HCT116 (cell line): ENCODE measurements around the gene CHKA. TPM values are rescaled to one million over a fixed set of nuclear protein-coding genes. Genes with fewer than 3 reads are reported as not detected.

Experiments used
- ATAC-seq: fragments of 200-7000 bp; cut with Tn5 transposase; 2 replicates; pipeline ENCODE4 v1.9.1; 2020; ENCODE audit warnings: mild to moderate bottlenecking, moderate library complexity
- BruUV-seq: library from RNA; stranded (reverse); fragments of 400-500 nt; replicated peaks from 2 replicates; lab custom pipeline; 2021; lab: Mats Ljungman, UMichigan
- CTCF ChIA-PET: fragments of 300-600 bp; sonication (Branson Sonifier 250); formaldehyde crosslinking; loops from one replicate; lab custom pipeline; 2021; ENCODE audit warnings: antibody characterized with exemption; lab: Charles Lee
- POLR2A ChIA-PET: fragments of 300-600, 350-600 bp; sonication (Branson Sonifier 250); formaldehyde crosslinking; loops from one replicate; lab custom pipeline; 2021; ENCODE audit warnings: antibody characterized with exemption; lab: Charles Lee
- RAD21 ChIA-PET, 2 experiments: fragments of 300-600 bp; sonication (Branson Sonifier 250); formaldehyde crosslinking; loops; one replicate each; lab custom pipeline; 2023; ENCODE audit warnings: low total read pairs in 2 of 2; ENCODE audit not compliant: uncharacterized antibody in 2 of 2, unreplicated experiment in 2 of 2, low non-redundant PET in 1 of 2; lab: Charles Lee
- DNase-seq: peaks from one replicate; pipeline ENCODE4 v3.0.0-alpha.2; 2010; ENCODE audit warnings: low read depth, low spot score
- H2AFZ ChIP-seq: fragments of 200-600 bp; shearing (Covaris generic), sonication (generic); 2 replicates; pipeline ENCODE4 v1.6.1; 2017; ENCODE audit warnings: low read depth, mixed run types, mixed read lengths, antibody characterized with exemption, low read length; ENCODE audit not compliant: poor library complexity, severe bottlenecking
- H3K27ac ChIP-seq: 2 replicates; pipeline ENCODE4 v1.5.1; 2012; ENCODE audit warnings: low read depth, low read length
- H3K27me3 ChIP-seq: fragments of 200-600 bp; sonication (generic); 2 replicates; pipeline ENCODE4 v1.6.1; 2016; ENCODE audit warnings: mixed run types, low read length, mixed read lengths; ENCODE audit not compliant: insufficient read depth
- H3K36me3 ChIP-seq, 2 experiments: fragments of 200-500 bp in 1 of 2; fragments of 200-600 bp in 1 of 2; sonication (Bioruptor generic) in 1 of 2; sonication (generic) in 1 of 2; 2 replicates each; pipeline versions ENCODE4 v1.5.1 to v1.6.1; 2014 to 2016; ENCODE audit warnings: low read length in 2 of 2, inconsistent platforms in 1 of 2, mixed read lengths in 1 of 2, mixed run types in 1 of 2; ENCODE audit not compliant: insufficient read depth in 2 of 2, control insufficient read depth in 1 of 2
- H3K4me1 ChIP-seq, 2 experiments: fragments of 200-600 bp in 1 of 2; sonication (generic) in 1 of 2; 2 replicates each; pipeline versions ENCODE4 v1.5.1 to v1.6.1; 2012 to 2017; ENCODE audit warnings: low read length in 2 of 2, inconsistent platforms in 1 of 2, mild to moderate bottlenecking in 1 of 2, mixed read lengths in 1 of 2, mixed run types in 1 of 2, moderate library complexity in 1 of 2; ENCODE audit not compliant: insufficient read depth in 2 of 2, control insufficient read depth in 1 of 2
- H3K4me2 ChIP-seq: fragments of 200-600 bp; sonication (generic); 2 replicates; pipeline ENCODE4 v1.6.1; 2017; ENCODE audit warnings: mixed run types, low read length, mixed read lengths
- H3K4me3 ChIP-seq, 2 experiments: fragments of 200-600 bp in 1 of 2; sonication (generic) in 1 of 2; replicated peaks in 1 of 2; 2 replicates each; pipeline ENCODE4 v1.5.1; 2011 to 2016; ENCODE audit warnings: low read length in 2 of 2, control low read depth in 1 of 2, low read depth in 1 of 2, mild to moderate bottlenecking in 1 of 2, mixed read lengths in 1 of 2, mixed run types in 1 of 2
- H3K79me2 ChIP-seq: fragments of 200-600 bp; sonication (generic); 2 replicates; pipeline ENCODE4 v1.6.1; 2017; ENCODE audit warnings: mild to moderate bottlenecking, mixed run types, low read length, moderate library complexity, mixed read lengths; ENCODE audit not compliant: insufficient read depth
- H3K9ac ChIP-seq: fragments of 200-600 bp; sonication (generic); 2 replicates; pipeline ENCODE4 v1.6.1; 2016; ENCODE audit warnings: low read length, mixed read lengths
- H3K9me2 ChIP-seq: fragments of 200-600 bp; sonication (generic), shearing (Covaris generic); 2 replicates; pipeline ENCODE4 v1.6.1; 2017; ENCODE audit warnings: mixed run types, mild to moderate bottlenecking, moderate library complexity; ENCODE audit not compliant: insufficient read depth
- H3K9me3 ChIP-seq, 2 experiments: fragments of 200-500 bp in 1 of 2; fragments of 200-600 bp in 1 of 2; sonication (Bioruptor generic) in 1 of 2; sonication (generic) in 1 of 2; 2 replicates each; pipeline ENCODE4 v1.6.1; 2014 to 2017; ENCODE audit warnings: low read length in 2 of 2, mixed read lengths in 2 of 2, inconsistent platforms in 1 of 2, low read depth in 1 of 2, mild to moderate bottlenecking in 1 of 2, mixed run types in 1 of 2, moderate library complexity in 1 of 2; ENCODE audit not compliant: control insufficient read depth in 1 of 2, insufficient read depth in 1 of 2
- H4K20me1 ChIP-seq: fragments of 200-600 bp; sonication (generic), shearing (Covaris generic); 2 replicates; pipeline ENCODE4 v1.6.1; 2017; ENCODE audit warnings: mixed run types, mild to moderate bottlenecking, moderate library complexity; ENCODE audit not compliant: insufficient read depth
- CBX3 ChIP-seq: IDR thresholded peaks from 2 replicates; pipeline ENCODE4 v1.6.1; 2012; ENCODE audit warnings: low read depth
- CTCF ChIP-seq, 3 experiments: fragments of 200-600 bp in 1 of 3; sonication (generic) in 1 of 3; IDR thresholded peaks in 2 of 3; conservative IDR thresholded peaks in 1 of 3; 2 replicates each; pipeline ENCODE4 v1.5.1; 2012 to 2017; ENCODE audit warnings: low read depth in 2 of 3, low read length in 2 of 3, antibody characterized with exemption in 1 of 3, borderline replicate concordance in 1 of 3, control low read depth in 1 of 3, mild to moderate bottlenecking in 1 of 3, mixed read lengths in 1 of 3, mixed run types in 1 of 3, moderate library complexity in 1 of 3; ENCODE audit not compliant: insufficient read depth in 1 of 3
- EZH2 ChIP-seq: fragments of 200-600 bp; sonication (generic); IDR thresholded peaks from 2 replicates; pipeline ENCODE4 v1.6.1; 2017; ENCODE audit warnings: antibody characterized with exemption, mixed run types
- EZH2phosphoT487 ChIP-seq: fragments of 200-600 bp; IDR thresholded peaks from 2 replicates; pipeline ENCODE4 v1.6.1; 2018; ENCODE audit warnings: antibody characterized with exemption, borderline replicate concordance
- SRF ChIP-seq: IDR thresholded peaks from 2 replicates; pipeline ENCODE4 v1.6.1; 2012; ENCODE audit warnings: low read depth
- TCF7L2 ChIP-seq: IDR thresholded peaks from 2 replicates; pipeline ENCODE4 v1.7.0; 2011; ENCODE audit warnings: borderline replicate concordance, inconsistent platforms; ENCODE audit not compliant: insufficient read depth, insufficient read length; ENCODE audit errors: extremely low read depth
- YY1 ChIP-seq: IDR thresholded peaks from 2 replicates; pipeline ENCODE4 v1.6.1; 2011; ENCODE audit warnings: low read length, low read depth, moderate library complexity, mild to moderate bottlenecking; ENCODE audit not compliant: insufficient replicate concordance; ENCODE audit errors: extremely low read depth
- ZFX ChIP-seq: fragments of 450-650 bp; IDR thresholded peaks from 2 replicates; pipeline ENCODE4 v1.6.1; 2017
- intact Hi-C: fragments of 100-400 bp; cut with micrococcal nuclease; formaldehyde crosslinking; loops from 2 replicates; pipeline ENCODE4 v1.10.0; 2022
- total RNA-seq: library from RNA; stranded (reverse); gene quantifications from one replicate; pipeline ENCODE4 v1.2.1, GENCODE V29; 2021; ENCODE audit not compliant: unreplicated experiment
- TF ChIP-seq, protein P1 (sequence below): IDR thresholded peaks from 2 replicates; pipeline ENCODE4 v1.6.1; 2011; ENCODE audit warnings: mild to moderate bottlenecking, low read length, moderate library complexity; ENCODE audit not compliant: insufficient replicate concordance; ENCODE audit errors: extremely low read depth

The CHKA gene
- total RNA-seq, 1 experiment from 2014 or later, result 33.1 TPM

DNA sequence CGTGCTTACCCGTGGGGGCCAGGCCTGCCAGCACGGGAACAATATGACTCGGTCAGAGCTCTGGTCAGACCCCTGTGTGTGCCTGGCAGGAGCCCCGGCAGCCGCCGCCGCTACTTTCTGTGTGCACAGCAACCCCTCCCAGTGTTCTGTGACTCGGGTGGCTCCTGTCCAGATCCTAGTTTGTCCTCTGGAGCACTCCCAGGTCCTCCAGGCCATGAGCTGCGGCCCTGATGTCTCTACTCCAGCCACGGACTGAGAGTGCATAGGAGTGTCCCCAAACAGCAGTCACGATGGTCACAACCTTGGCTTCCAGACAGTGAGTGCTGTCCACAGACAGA lies 87.5 kb downstream of the CHKA start:
- Histone ChIP-seq H3K79me2 (peaks cover 33% of the 10 kb centered on the region), H3K9me2 (no peaks in the 10 kb centered on the region), H4K20me1 (no peaks in the 10 kb centered on the region), H3K27ac (no peak overlapping the region), H3K4me3 (no peak overlapping the region), H3K9ac (no peak overlapping the region), H2AFZ (no peak overlapping the region), H3K36me3 (peaks cover 4 to 20% of the 10 kb centered on the region in 2 experiments; a peak in 2 of 4 replicates), H3K9me3 (peaks cover 0 to 5% of the 10 kb centered on the region in 2 experiments; a peak in 1 of 4 replicates), H3K27me3 (no peaks in the 10 kb centered on the region), H3K4me1 (peaks cover 27 to 36% of the 10 kb centered on the region in 2 experiments), H3K4me2 (no peak overlapping the region)
- DNase-seq (no peak), ATAC-seq (no peak)
- CTCF ChIA-PET, result no interaction called here
- intact Hi-C loops, result loop anchor here (10.0 kb wide), 1 partner anchor 91 kb away; the partner anchor contains the start of gene CHKA
- no TSS peak for BruUV-seq
- POLR2A ChIA-PET, result no interaction called here
- RAD21 ChIA-PET, result no interaction called here
- TF ChIP-seq CTCF (IDR thresholded peaks at IDR 0.05 in 2 of 3, conservative IDR thresholded peaks at IDR 0.05 in 1 of 3; ENCODE audit: borderline replicate concordance in 1 of 3, insufficient read depth in 1 of 3, low read depth in 2 of 3, low read length in 2 of 3) (no peak), SRF (no peak)

DNA sequence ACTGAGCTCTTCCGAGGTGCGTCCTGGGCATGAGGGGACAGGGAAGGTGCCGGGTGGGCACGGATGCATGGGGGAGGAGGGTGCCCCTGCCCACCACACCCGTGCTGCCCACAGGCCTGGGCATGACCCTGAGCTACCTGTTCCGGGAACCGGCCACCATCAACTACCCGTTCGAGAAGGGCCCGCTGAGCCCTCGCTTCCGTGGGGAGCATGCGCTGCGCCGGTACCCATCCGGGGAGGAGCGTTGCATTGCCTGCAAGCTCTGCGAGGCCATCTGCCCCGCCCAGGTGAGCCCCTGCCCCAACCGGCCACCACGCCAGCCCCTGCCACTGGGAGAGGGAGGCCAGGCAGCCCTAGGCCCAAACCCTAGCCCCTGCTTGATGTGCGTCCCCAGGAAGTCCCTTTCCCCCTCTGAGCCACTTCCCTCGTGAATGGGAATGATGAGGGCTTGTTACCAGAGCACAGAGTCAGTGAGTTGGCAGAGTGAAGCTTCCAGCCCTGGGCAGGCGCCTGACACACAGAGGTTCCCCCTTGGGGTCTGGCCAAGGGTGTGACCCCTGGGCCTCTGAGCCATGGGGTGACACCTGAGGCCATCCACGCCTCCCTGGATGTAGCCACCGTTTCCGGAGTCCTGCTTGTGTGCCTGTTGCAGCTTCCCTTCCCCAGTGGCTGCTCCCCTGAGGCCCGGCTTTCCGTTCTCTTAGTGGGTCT lies 88.0 kb downstream of the CHKA start:
- no peak overlapping the region; the same call in 1 of the 2 replicates for H3K27ac ChIP-seq
- peaks cover 27 to 36% of the 10 kb centered on the region in 2 experiments for H3K4me1 ChIP-seq
- DNase-seq (no peak), ATAC-seq (no peak)
- RAD21 ChIA-PET, result no interaction called here
- no peak overlapping the region for H2AFZ ChIP-seq
- H3K9me3 ChIP-seq, result peaks cover 0 to 5% of the 10 kb centered on the region in 2 experiments; a peak in 1 of 4 replicates
- intact Hi-C loops, result loop anchor here (10.0 kb wide), 1 partner anchor 92 kb away; the partner anchor contains the start of gene CHKA
- CTCF ChIA-PET, result no interaction called here
- no peak overlapping the region for H3K9ac ChIP-seq
- H3K4me2 ChIP-seq, result no peak overlapping the region
- peaks cover 4 to 20% of the 10 kb centered on the region in 2 experiments; a peak in 2 of 4 replicates for H3K36me3 ChIP-seq
- no TSS peak for BruUV-seq
- H4K20me1 ChIP-seq, result no peaks in the 10 kb centered on the region
- H3K27me3 ChIP-seq, result no peaks in the 10 kb centered on the region
- H3K9me2 ChIP-seq, result no peaks in the 10 kb centered on the region
- no peak overlapping the region for H3K4me3 ChIP-seq
- peaks cover 33% of the 10 kb centered on the region for H3K79me2 ChIP-seq
- POLR2A ChIA-PET, result no interaction called here
- TF ChIP-seq CTCF (IDR thresholded peaks at IDR 0.05 in 2 of 3, conservative IDR thresholded peaks at IDR 0.05 in 1 of 3; ENCODE audit: borderline replicate concordance in 1 of 3, insufficient read depth in 1 of 3, low read depth in 2 of 3, low read length in 2 of 3) (no peak), ZFX (no peak), EZH2 (no peak), EZH2phosphoT487 (no peak), TCF7L2 (no peak), CBX3 (no peak), YY1 (no peak)
- TF ChIP-seq, protein P1, sequence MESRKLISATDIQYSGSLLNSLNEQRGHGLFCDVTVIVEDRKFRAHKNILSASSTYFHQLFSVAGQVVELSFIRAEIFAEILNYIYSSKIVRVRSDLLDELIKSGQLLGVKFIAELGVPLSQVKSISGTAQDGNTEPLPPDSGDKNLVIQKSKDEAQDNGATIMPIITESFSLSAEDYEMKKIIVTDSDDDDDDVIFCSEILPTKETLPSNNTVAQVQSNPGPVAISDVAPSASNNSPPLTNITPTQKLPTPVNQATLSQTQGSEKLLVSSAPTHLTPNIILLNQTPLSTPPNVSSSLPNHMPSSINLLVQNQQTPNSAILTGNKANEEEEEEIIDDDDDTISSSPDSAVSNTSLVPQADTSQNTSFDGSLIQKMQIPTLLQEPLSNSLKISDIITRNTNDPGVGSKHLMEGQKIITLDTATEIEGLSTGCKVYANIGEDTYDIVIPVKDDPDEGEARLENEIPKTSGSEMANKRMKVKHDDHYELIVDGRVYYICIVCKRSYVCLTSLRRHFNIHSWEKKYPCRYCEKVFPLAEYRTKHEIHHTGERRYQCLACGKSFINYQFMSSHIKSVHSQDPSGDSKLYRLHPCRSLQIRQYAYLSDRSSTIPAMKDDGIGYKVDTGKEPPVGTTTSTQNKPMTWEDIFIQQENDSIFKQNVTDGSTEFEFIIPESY, result no peak
